ENCODE results near the gene ACE. TPM values are rescaled to one million over a fixed set of nuclear protein-coding genes. Genes with fewer than 3 reads are reported as not detected.
A peak's percentile ranks its signal among the peaks of the same experiment; 100 is the strongest.

The ACE gene
- total RNA-seq, 4 donors from 2014 or later = 4.2 to 20.2 (median 12.0) TPM

DNA sequence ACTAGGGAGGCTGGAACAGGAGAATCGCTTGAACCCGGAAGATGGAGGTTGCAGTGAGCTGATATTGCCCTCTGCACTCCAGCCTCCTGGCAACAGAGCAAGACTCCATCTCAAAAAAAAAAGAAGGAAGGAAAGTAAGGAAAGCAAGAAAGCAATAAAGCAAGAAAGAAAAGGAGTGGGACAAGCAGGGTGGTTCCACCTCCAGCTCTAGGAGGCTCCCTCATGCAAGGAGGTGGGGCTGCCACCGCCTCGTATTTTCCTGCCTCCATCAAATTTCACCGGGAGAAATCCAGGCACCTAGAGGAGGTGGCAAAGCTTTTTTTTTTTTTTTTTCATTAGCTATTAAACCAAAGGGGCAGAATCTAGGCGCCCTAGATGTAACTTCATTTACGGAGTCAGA is 31.8 kb upstream of the ACE start:
- TF ChIP-seq, protein P1, sequence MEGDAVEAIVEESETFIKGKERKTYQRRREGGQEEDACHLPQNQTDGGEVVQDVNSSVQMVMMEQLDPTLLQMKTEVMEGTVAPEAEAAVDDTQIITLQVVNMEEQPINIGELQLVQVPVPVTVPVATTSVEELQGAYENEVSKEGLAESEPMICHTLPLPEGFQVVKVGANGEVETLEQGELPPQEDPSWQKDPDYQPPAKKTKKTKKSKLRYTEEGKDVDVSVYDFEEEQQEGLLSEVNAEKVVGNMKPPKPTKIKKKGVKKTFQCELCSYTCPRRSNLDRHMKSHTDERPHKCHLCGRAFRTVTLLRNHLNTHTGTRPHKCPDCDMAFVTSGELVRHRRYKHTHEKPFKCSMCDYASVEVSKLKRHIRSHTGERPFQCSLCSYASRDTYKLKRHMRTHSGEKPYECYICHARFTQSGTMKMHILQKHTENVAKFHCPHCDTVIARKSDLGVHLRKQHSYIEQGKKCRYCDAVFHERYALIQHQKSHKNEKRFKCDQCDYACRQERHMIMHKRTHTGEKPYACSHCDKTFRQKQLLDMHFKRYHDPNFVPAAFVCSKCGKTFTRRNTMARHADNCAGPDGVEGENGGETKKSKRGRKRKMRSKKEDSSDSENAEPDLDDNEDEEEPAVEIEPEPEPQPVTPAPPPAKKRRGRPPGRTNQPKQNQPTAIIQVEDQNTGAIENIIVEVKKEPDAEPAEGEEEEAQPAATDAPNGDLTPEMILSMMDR (IDR thresholded peaks at IDR 0.05) = no peak
- ATAC-seq (ENCODE audit: low FRiP score) (no peak), DNase-seq (ENCODE audit: low spot score) (no peak)

DNA sequence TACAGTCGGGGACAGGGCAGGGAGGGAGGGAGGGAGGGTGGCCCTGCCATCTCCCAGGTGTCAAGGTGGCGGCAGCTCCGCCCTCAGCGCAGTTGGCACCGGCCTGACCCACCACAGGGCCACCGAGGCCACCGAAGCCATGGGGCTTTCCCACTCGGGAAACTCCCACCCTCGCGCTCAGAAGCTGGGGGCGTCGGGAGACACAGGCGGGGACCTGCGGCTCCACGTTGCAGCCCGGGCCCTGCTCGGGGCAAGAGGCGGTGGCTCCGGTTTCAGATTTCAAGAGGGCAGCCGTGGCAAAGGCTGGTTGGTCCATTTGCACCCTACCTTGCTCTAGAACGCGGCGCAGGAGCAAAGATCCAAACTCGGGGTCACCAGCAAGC is 31.3 kb upstream of the ACE start:
- ATAC-seq (ENCODE audit: low FRiP score) (peak; percentile 45), DNase-seq (ENCODE audit: low spot score) (no peak)
- TF ChIP-seq, protein P1 (IDR thresholded peaks at IDR 0.05) = no peak

DNA sequence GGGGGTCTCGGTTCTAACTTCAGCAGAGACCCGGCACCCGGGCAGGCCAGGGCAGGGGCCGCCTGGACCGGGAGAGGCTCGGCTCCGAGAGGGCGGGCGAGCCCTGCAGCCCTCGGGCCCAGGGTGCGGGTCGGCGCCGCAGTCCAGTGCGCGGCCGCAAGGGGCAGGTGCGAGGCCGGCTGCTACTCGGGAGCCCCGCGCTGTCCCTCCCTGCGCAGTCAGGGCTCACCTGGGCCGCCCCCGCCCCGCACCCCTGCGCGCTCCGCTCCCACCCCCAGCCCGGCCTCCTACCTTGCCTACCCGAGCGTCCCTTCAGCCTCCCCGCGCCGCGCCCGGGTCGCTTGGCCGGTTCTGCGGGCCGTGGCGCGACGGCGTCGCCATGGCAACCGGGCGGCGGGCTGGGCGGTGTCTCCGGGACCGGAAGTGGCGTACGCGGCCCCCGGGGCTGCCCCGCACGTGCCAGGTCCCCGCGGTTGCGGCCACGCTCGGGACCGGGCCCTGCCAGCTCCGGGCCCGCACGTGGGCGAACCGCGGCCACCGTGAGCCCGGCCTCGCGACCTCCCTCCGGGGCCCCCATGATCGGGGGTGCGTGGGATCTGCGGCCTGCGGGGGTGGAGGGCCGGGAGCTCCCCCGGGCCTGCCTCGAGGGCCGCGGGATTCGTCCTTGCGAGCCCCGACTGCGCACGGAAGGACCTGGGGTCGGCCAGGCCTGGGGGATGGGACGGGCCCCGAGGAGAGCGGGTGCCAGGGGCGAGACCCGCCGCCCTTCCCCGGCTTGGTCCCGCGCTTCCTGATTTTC is 30.7 kb upstream of the ACE start, which contains the start of gene CYB561:
CYB561 (minus strand) TSS at position 353 of the 799 bp plus-strand sequence. CDS start 8,759 bp downstream, outside the sequence.
- TF ChIP-seq, protein P1 (IDR thresholded peaks at IDR 0.05) = no peak
- DNase-seq (ENCODE audit: low spot score) (no peak), ATAC-seq (ENCODE audit: low FRiP score) (peak; percentile 83)

DNA sequence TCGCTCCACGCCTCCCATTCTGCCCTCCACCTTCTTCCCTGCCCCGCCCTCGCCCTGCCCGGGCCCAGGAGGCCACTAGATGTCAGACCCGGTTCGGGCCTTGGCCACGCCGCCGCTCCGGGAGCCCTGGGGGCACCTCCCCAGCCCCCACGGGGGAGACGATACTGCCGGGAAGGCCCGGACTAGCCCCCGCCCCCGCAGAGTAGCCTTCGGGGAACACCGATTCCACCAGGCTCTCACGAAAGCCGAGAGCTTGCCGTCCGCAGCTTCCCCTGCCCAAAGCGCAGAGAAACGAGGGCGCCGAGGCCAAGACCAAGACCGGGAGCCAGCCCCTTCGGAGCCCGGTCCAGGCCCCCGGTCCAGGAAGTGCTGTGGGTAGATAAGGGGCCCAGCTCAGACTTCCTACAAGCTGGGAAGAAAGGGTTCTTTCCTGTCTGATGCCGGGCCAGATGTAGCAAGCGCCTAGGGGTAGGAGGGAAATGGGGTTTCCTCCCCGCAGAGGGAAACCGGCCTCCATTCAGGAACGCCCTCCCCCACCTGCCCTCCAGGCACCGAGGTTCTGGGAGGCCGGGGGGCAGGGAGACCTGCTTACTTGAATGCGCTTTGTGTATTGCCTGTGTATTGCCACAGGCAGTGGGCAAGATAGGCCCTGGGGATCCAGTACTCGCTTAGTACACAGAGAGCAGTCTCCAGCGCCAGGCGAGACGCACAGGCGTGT is 29.9 kb upstream of the ACE start:
- DNase-seq (ENCODE audit: low spot score) (no peak), ATAC-seq (ENCODE audit: low FRiP score) (peak; percentile 72)
- TF ChIP-seq, protein P1 (IDR thresholded peaks at IDR 0.05) = no peak

DNA sequence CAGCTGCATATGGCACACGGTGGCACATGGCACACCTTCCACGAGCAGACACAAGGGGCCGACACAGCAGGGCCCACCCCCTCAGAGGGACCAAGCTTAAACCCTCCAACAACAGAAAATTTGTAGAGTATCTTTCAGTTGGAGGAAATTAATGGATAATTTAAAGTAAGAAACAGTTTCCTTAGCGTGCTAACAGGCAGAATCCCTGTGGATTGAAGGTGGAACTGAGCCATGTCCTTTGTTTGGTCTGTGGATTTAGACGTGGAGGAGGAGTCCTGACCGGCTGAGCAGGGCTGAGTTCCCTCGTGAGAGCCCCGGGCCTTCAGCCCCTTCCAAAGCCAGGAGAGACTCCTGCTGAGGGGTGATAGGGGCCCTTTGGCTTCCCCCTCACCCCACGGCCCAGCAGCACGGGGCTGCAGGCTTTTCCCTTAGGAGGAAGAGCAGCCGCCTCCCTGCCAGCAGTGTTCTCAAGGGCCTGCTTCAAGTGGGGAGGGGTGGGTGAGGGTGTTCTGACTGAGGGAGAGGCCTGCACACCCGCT is 29.3 kb upstream of the ACE start:
- TF ChIP-seq, protein P1 (IDR thresholded peaks at IDR 0.05) = no peak
- DNase-seq (ENCODE audit: low spot score) (no peak), ATAC-seq (ENCODE audit: low FRiP score) (no peak)

DNA sequence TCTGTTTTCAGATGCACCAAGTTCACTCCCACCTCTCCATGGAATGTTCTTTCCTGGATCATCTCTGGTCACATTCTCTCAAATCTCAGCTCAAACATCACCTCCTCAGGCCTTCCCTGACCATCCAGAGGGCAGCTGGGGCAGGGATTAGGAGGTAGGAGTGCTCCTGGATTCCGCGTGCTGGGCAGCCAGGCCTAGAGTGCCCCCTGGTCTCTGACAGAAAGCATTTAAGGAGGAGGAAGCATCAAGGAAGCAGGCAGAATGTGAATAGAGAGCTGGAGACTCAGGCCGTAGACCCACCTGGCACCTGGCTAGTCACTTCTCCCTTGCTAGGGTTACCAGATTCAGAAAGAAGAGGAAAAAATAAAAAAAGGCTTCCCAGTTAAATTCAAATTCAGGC is 28.2 kb upstream of the ACE start:
- TF ChIP-seq, protein P1 (IDR thresholded peaks at IDR 0.05) = no peak
- ATAC-seq (ENCODE audit: low FRiP score) (no peak), DNase-seq (ENCODE audit: low spot score) (no peak)

Measured in omental fat pad (tissue), 4 donors.